Esophagus muscularis mucosa (tissue), 4 donors: ENCODE results near the gene RAMACL. TPM values are rescaled to one million over a fixed set of nuclear protein-coding genes. Genes with fewer than 3 reads are reported as not detected.
A peak's percentile ranks its signal among the peaks of the same experiment; 100 is the strongest.

ENCODE experiments used
- DNase-seq: peaks from one replicate; pipeline ENCODE4 v3.0.0-alpha.2; 2017; ENCODE audit errors: extremely low spot score
- H3K27ac ChIP-seq, 4 donors: fragments of 200-600 bp; sonication (generic); replicated peaks in 1 of 4; 1 replicate in 3 of 4; 2 replicates in 1 of 4; pipeline ENCODE4 v1.5.1; 2016 to 2019; ENCODE audit warnings: mild to moderate bottlenecking in 1 of 4
- H3K27me3 ChIP-seq, 4 donors: fragments of 200-600 bp; sonication (generic); one replicate each; pipeline versions ENCODE4 v1.5.1 to v1.6.0; 2016 to 2019
- H3K36me3 ChIP-seq, 4 donors: fragments of 200-600 bp; sonication (generic); one replicate each; pipeline ENCODE4 v1.5.1; 2016 to 2019
- H3K4me1 ChIP-seq, 4 donors: fragments of 200-600 bp; sonication (generic); one replicate each; pipeline ENCODE4 v1.5.1; 2016 to 2019
- H3K4me3 ChIP-seq, 4 donors: fragments of 200-600 bp; sonication (generic); 1 replicate in 2 of 4; 2 replicates in 2 of 4; pipeline ENCODE4 v1.5.1; 2016 to 2019; ENCODE audit warnings: mild to moderate bottlenecking in 4 of 4, moderate library complexity in 1 of 4
- H3K9me3 ChIP-seq, 4 donors: fragments of 200-600 bp; sonication (generic); 1 replicate in 3 of 4; 2 replicates in 1 of 4; pipeline ENCODE4 v1.5.1; 2016 to 2019
- CTCF ChIP-seq, 3 experiments: fragments of 200-600 bp in 2 of 3; fragments of 450-650 bp in 1 of 3; sonication (generic) in 2 of 3; IDR thresholded peaks; one replicate each; pipeline ENCODE4 v1.5.1; 2017 to 2019; ENCODE audit warnings: antibody characterized with exemption in 3 of 3, mild to moderate bottlenecking in 2 of 3, moderate library complexity in 1 of 3
- EP300 ChIP-seq: sonication (generic); formaldehyde crosslinking; IDR thresholded peaks from one replicate; pipeline ENCODE4 v1.6.1; 2017; ENCODE audit warnings: antibody characterized with exemption
- POLR2A ChIP-seq: fragments of 450-650 bp; IDR thresholded peaks from one replicate; pipeline ENCODE4 v1.6.1; 2017; ENCODE audit warnings: antibody characterized with exemption, moderate library complexity, mild to moderate bottlenecking, low read depth
- POLR2AphosphoS5 ChIP-seq, 2 donors: sonication (generic); formaldehyde crosslinking; IDR thresholded peaks; one replicate each; pipeline ENCODE4 v1.6.1; 2017; ENCODE audit warnings: antibody characterized with exemption in 2 of 2
- WGBS: methylation state at CpG from one replicate; pipeline ENCODE4 v1.1.5; 2018; 5-methylcytosine and 5-hydroxymethylcytosine counted together
- intact Hi-C: fragments of 100-400 bp; cut with DNase I; formaldehyde crosslinking; loops from one replicate; pipeline ENCODE4 v1.15.1; 2023
- total RNA-seq, 4 donors: library from RNA; depleted of rRNA; stranded (reverse); fragments of >200 nt; gene quantifications; one replicate each; pipeline versions ENCODE4 v1.1.0 to v1.2.1, GENCODE V29; 2016

The RAMACL gene
- total RNA-seq, 4 donors from 2014 or later, result 1.2 to 2.9 (median 2.1) TPM

DNA sequence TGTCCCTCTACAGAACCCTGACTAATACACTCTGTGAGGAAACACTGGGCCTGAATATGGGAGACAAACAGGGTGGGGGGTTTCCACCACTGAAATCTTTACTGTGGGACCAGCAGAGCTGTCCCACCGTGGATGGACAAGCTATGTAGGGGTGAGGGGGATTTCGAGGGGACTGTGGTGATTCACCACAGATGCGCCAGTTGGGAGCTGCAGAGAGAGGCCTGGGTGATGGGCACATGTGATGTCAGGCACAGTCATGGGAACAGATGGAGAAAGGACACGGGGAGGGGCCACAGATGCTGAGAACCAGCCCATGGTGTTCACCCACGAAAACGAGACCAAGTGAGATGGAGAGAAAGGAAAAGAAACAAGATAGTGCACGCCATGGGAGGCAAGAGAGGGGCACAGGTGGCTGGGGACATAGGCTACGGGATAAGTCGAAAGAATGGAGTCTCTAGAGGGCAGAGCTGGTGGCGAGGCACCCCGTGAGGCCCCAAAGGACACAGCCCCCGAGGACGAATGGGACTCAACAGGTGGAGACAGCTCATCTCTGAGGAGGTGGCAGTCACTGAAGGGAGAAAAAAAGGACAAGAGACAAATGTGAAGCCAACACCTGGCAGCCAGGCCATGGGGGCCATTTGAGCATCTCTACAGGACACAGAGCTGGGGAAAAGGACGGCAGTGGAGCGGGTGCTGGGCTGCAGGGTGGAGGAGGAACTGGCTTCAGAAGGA is 10.5 kb upstream of the RAMACL start:
- Histone ChIP-seq H3K27me3 (no peaks in the 10 kb centered on the region), H3K36me3 (no peaks in the 10 kb centered on the region), H3K4me3 (no peak overlapping the region), H3K27ac (peak overlapping the region in 3 of 4 donors; percentile 52 to 78 (median 54)), H3K9me3 (no peaks in the 10 kb centered on the region), H3K4me1 (peaks cover 36 to 49% (median 49%) of the 10 kb centered on the region in 4 donors)
- TF ChIP-seq CTCF (IDR thresholded peaks at IDR 0.05) (no peak), EP300 (no peak), POLR2A (no peak), POLR2AphosphoS5 (IDR thresholded peaks at IDR 0.05) (no peak)
- no peak for DNase-seq
- WGBS, result 92% methylated on average over 15 of the region's 15 CpGs
- intact Hi-C loops, result no loop called here

GRCh38 chr6:166595949-166596348 is 9.5 kb upstream of the RAMACL start:
- TF ChIP-seq CTCF (IDR thresholded peaks at IDR 0.05) (no peak), EP300 (no peak), POLR2AphosphoS5 (IDR thresholded peaks at IDR 0.05) (no peak), POLR2A (no peak)
- peak overlapping the region; percentile 39 to 54 (median 51) for H3K27ac ChIP-seq
- H3K9me3 ChIP-seq, result no peaks in the 10 kb centered on the region
- H3K4me3 ChIP-seq, result no peak overlapping the region
- H3K27me3 ChIP-seq, result no peaks in the 10 kb centered on the region
- no peaks in the 10 kb centered on the region for H3K36me3 ChIP-seq
- intact Hi-C loops, result no loop called here
- 89% methylated on average over 6 of the region's 6 CpGs for WGBS
- DNase-seq, result no peak
- peaks cover 36 to 56% (median 51%) of the 10 kb centered on the region in 4 donors for H3K4me1 ChIP-seq

- no peaks in the 10 kb centered on the region for H3K27me3 ChIP-seq
- peaks cover 37 to 60% (median 54%) of the 10 kb centered on the region in 4 donors for H3K4me1 ChIP-seq
- no peak overlapping the region for H3K4me3 ChIP-seq
- intact Hi-C loops, result no loop called here
- H3K27ac ChIP-seq, result peak overlapping the region; percentile 39 to 54 (median 51)
- no peak for DNase-seq
- no peak for TF ChIP-seq EP300
- TF ChIP-seq POLR2A, result no peak
- peak in 1 of 2 donors; percentile 54 for TF ChIP-seq POLR2AphosphoS5 (IDR thresholded peaks at IDR 0.05)
- TF ChIP-seq CTCF (IDR thresholded peaks at IDR 0.05), result no peak
- no peaks in the 10 kb centered on the region for H3K9me3 ChIP-seq
- no peaks in the 10 kb centered on the region for H3K36me3 ChIP-seq
- WGBS, result 63% methylated on average over 13 of the region's 13 CpGs
Measured at GRCh38 chr6:166595061-166595780, 8.7 kb upstream of the RAMACL start.

GRCh38 chr6:166592821-166593220 is 6.3 kb upstream of the RAMACL start:
- WGBS, result 90% methylated on average over 9 of the region's 9 CpGs
- TF ChIP-seq POLR2A, result no peak
- no peak for TF ChIP-seq CTCF (IDR thresholded peaks at IDR 0.05)
- TF ChIP-seq EP300, result no peak
- TF ChIP-seq POLR2AphosphoS5 (IDR thresholded peaks at IDR 0.05), result no peak
- intact Hi-C loops, result no loop called here
- no peak for DNase-seq
- Histone ChIP-seq H3K27ac (no peak overlapping the region), H3K4me3 (no peak overlapping the region), H3K4me1 (peaks cover 31 to 68% (median 58%) of the 10 kb centered on the region in 4 donors), H3K36me3 (no peaks in the 10 kb centered on the region), H3K27me3 (no peaks in the 10 kb centered on the region), H3K9me3 (no peaks in the 10 kb centered on the region)
